WI38 (cell line): Measurements from ENCODE around the gene NALCN.

Experiments used
- H3K4me3 ChIP-seq: 2 replicates; pipeline ENCODE4 v1.5.1; 2011; ENCODE audit warnings: low read depth, mild to moderate bottlenecking, control low read depth, low read length
- TF ChIP-seq, protein P1 (sequence below): IDR thresholded peaks from 2 replicates; pipeline ENCODE4 v1.5.1; 2012; ENCODE audit warnings: low read depth, mild to moderate bottlenecking, control low read depth, low read length

Gene NALCN

DNA sequence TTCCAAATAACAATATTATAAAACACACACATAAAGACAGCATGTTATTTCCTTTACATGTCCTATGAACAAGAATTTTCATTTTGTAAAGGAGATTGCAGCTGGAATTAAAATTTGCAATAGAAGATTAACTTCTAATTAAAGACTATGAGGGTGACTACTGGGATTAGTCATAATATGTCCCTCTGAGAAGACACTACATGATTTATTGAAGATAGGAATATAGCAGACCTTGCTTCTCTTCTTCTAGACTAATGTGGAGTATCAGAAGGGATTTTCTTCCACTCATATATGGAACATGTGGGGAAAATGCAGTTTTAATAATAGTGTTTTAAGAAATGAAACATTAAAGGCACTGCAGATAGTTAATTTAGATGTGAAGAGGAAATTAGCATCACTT, 177.8 kb downstream of the NALCN start:
- H3K4me3 ChIP-seq = no peak overlapping the region
- TF ChIP-seq, protein P1, sequence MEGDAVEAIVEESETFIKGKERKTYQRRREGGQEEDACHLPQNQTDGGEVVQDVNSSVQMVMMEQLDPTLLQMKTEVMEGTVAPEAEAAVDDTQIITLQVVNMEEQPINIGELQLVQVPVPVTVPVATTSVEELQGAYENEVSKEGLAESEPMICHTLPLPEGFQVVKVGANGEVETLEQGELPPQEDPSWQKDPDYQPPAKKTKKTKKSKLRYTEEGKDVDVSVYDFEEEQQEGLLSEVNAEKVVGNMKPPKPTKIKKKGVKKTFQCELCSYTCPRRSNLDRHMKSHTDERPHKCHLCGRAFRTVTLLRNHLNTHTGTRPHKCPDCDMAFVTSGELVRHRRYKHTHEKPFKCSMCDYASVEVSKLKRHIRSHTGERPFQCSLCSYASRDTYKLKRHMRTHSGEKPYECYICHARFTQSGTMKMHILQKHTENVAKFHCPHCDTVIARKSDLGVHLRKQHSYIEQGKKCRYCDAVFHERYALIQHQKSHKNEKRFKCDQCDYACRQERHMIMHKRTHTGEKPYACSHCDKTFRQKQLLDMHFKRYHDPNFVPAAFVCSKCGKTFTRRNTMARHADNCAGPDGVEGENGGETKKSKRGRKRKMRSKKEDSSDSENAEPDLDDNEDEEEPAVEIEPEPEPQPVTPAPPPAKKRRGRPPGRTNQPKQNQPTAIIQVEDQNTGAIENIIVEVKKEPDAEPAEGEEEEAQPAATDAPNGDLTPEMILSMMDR = no peak

DNA sequence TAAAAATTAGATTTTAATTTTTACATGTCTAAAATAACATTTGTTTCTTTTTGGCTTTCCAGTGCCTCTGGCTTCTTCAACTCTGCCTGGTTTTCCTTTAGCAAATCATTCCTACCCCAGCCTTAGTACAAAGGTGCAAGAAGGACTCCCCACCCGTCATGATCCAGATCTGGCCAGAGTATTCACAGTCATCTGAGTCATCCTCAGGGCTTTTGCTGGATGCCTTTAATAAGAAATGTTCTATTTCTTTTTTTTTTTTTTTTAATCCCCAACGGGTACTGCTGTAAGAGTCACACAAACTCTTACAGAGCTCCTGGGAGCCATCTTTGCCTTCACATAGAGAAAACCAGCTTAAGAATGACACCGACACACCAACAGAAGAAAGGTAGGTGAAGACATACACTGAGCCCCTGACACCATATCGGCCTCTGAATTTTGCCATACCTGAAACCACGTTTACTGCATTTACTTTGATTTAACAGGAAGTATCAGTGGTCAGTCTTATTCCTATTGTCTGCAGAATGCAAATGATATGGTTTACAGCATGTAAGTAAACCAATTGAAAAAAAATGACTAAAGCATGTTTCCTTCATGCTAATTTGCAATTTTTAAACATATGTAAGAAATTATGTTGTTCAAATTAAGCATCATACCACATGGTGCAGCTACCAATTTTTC, 184.4 kb downstream of the NALCN start:
- no peak overlapping the region for H3K4me3 ChIP-seq
- TF ChIP-seq, protein P1 = no peak

DNA sequence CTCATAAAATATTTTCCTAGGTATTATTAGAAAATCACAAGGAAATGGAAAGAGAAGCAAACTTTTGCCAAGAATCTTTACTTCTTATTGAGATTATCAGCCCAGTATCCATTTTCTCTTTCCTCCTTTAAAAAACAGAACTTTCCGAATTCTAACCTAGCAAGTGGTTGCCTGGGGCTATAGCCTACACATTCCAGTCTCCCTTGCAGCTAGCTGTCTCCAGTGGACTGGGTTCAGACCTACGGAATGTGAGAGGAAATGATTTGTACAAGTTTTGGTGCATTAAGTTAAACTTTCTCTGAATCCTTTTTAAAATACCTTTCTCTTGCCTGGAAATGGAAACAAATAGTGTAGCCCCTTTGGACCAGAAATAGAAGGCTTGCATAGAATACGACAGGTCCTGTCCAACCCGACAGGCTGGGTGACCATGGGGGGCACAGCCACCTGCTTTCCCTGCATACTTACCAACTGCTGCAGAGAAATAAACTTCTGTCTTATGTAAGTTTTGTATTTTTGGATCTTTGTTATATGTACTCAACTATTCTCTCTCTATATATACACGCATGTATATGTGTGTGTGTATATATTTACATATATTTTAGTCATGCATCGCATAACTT, 185.9 kb downstream of the NALCN start:
- H3K4me3 ChIP-seq = no peak overlapping the region
- TF ChIP-seq, protein P1 = no peak

DNA sequence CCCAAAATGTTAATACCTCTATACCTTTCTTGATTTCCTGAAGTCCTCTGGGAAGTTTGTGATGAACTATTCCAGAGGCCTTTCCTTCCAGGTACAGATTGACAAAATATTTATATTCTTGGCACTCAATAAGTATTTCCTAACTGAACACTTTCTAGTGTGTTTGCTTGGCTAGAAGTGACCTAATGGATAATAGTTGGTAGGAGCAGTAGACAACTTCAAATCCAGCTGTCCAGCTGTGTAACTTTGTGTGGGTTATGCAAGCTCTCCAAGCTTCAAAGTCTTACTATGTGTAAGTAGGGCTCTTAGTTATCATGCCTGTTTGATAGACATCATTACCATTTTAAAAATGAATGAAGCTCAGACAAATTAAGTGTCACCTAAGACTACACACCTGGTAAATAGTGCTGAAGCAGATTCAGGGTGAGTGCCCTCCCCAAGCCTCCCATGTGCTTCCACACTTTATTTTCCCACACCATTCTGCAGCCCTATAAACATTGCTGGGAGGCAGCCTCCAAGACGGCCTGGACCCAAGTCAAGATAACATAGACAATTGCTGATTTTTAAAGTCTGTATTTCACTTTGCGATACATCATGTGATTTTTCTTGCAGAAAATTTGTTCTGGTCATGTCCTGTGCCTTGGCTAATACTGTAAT, 196.6 kb downstream of the NALCN start:
- TF ChIP-seq, protein P1 = no peak
- H3K4me3 ChIP-seq = no peak overlapping the region

DNA sequence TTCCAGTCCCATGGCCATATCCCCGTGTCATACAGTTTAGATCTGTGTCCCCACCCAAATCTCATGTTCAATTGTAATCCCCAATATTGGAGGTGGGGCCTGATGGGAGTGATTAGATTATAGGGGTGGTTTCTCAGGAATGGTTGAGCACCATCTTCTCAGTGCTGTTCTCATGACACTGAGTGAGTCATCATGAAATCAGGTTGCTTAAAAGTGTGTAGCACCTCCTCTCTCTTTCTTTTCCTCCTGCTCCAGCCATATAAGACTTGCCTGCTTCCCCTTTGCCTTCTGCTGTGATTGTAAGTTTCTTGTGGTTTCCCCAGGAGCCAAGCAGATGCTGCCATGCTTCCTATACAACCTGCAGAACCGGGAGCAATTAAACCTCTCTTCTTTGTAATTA, 197.8 kb downstream of the NALCN start:
- H3K4me3 ChIP-seq = no peak overlapping the region
- TF ChIP-seq, protein P1 = no peak

DNA sequence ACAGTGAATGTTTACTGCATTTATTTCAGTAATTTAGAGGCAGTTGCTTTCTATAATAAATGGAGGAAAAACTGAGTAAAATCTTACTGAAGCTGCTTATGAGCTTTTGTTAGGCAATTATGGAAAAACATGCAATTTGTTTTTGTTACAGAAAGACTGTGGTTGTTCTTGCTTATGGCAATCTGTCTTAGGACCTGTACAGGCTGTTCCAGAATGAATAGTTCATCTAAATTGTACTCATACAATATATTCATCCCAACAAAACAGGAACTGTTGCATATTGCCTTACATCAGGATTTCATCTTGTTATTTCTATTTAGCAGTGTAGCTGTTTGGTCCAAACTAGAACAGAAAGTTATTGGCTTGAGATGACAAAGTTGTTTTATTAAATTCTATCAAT, 199.2 kb downstream of the NALCN start:
- H3K4me3 ChIP-seq = no peak overlapping the region
- TF ChIP-seq, protein P1 = no peak

DNA sequence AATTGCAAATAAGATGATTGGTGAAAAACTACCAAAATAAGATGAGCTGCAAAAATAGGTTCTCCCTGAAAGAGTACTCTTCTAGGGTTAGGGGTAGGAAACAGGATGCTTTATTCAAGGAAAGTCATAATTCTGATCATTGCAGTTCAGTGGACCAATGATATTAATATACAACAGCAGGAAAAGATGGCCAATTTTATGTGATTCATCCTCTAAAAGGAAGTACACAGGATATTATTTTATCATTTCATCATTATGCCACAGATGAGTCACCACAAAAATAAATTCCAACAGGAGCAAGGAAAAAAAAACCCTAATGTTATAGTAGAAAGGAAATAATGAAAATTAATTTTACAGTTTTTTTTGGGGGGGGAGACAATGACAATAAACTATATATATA, 205.0 kb downstream of the NALCN start:
- H3K4me3 ChIP-seq = no peak overlapping the region
- TF ChIP-seq, protein P1 = no peak
